ENCODE data around the gene ATXN1. TPM values are rescaled to one million over a fixed set of nuclear protein-coding genes. Genes with fewer than 3 reads are reported as not detected.
"Not testable (repeated sequence)": the region's sequence is repeated elsewhere in the genome, so short reads cannot be mapped to it uniquely, and the experiment has no call there.

The ATXN1 gene
- total RNA-seq, 1 experiment from 2014 or later: 5.6 TPM

- Histone ChIP-seq H3K18ac (ENCODE audit: insufficient read length, low read depth, low read length) (no peak overlapping the region), H3K9ac (ENCODE audit: extremely low read depth, insufficient read length, low read length) (no peak overlapping the region), H3K27ac (ENCODE audit: insufficient read length, low read depth, low read length) (no peak overlapping the region), H3K9me3 (ENCODE audit: control insufficient read depth, low read depth, low read length) (no peaks in the 10 kb centered on the region), H2AFZ (ENCODE audit: low read length) (no peak overlapping the region), H3K4me1 (ENCODE audit: insufficient read depth, low read length) (no peaks in the 10 kb centered on the region; the same call in 1 of the 2 replicates), H3K23me2 (ENCODE audit: insufficient read length, low read depth, low read length, poor library complexity, severe bottlenecking) (no peaks in the 10 kb centered on the region), H2BK20ac (ENCODE audit: low read depth, low read length, poor library complexity, severe bottlenecking) (peak overlapping the region; percentile 26), H4K5ac (ENCODE audit: insufficient read length, low read depth, low read length) (no peak overlapping the region), H2BK15ac (ENCODE audit: low read depth, low read length) (no peak overlapping the region), H3K14ac (ENCODE audit: insufficient read depth, low read length) (no peak overlapping the region), H3T11ph (ENCODE audit: low read length) (no peak overlapping the region), H2AK5ac (ENCODE audit: insufficient read length, low read length) (no peak overlapping the region), H3K79me1 (ENCODE audit: insufficient read depth, low read depth, low read length, poor library complexity, severe bottlenecking) (no peaks in the 10 kb centered on the region), H3K4ac (ENCODE audit: low read depth, low read length) (no peak overlapping the region), H3K79me2 (ENCODE audit: insufficient read depth, low read length) (no peaks in the 10 kb centered on the region), H3K4me2 (ENCODE audit: insufficient read depth, insufficient read length, low read length) (no peak overlapping the region), H2BK120ac (ENCODE audit: low read depth, low read length, poor library complexity, severe bottlenecking) (no peak overlapping the region), H2BK5ac (ENCODE audit: insufficient read length, low read length) (no peak overlapping the region), H2BK12ac (ENCODE audit: insufficient read length, low read depth, low read length) (no peak overlapping the region), H3K56ac (ENCODE audit: insufficient read length, low read depth, low read length) (no peak overlapping the region), H4K8ac (replicated peaks; ENCODE audit: insufficient read length, low read depth, low read length) (no peak overlapping the region), H3K23ac (ENCODE audit: insufficient read length, low read depth, low read length) (no peak overlapping the region), H3K27me3 (ENCODE audit: insufficient read depth, low read length) (no peaks in the 10 kb centered on the region), H4K20me1 (ENCODE audit: control insufficient read depth, insufficient read depth, insufficient read length) (no peaks in the 10 kb centered on the region), H4K91ac (ENCODE audit: insufficient read length, low read depth, low read length) (no peak overlapping the region)
- Mint-ChIP-seq H3K36me3 (ENCODE audit: insufficient read depth in 1 of 3, low read depth in 3 of 3) (no peaks in the 10 kb centered on the region), H3K27ac (no peak overlapping the region), H3K4me1 (peaks cover 7 to 13% of the 10 kb centered on the region in 2 experiments), H3K27me3 (ENCODE audit: low read depth) (no peaks in the 10 kb centered on the region), H3K4me3 (no peak overlapping the region), H3K9me3 (no peaks in the 10 kb centered on the region; a peak in 1 of 5 replicates)
- WGBS (ENCODE audit: extremely low coverage, insufficient read length, low lambda C conversion rate): 100% methylated on average over 1 of the region's 3 CpGs
- no peak for TF ChIP-seq CTCF (conservative IDR thresholded peaks at IDR 0.05)
- DNase-seq: no peak
These were observed 54.1 kb downstream of the ATXN1 start for GRCh38 chr6:16706911-16707783.

GRCh38 chr6:16706491-16706890 lies 54.8 kb downstream of the ATXN1 start:
- H3K27me3 Mint-ChIP-seq (ENCODE audit: low read depth); H3T11ph ChIP-seq (ENCODE audit: low read length); H3K36me3 Mint-ChIP-seq (ENCODE audit: insufficient read depth in 1 of 3, low read depth in 3 of 3); H3K4me1 ChIP-seq (ENCODE audit: insufficient read depth, low read length); DNase-seq; H3K27me3 ChIP-seq (ENCODE audit: insufficient read depth, low read length); H3K56ac ChIP-seq (ENCODE audit: insufficient read length, low read depth, low read length); H2BK120ac ChIP-seq (ENCODE audit: low read depth, low read length, poor library complexity, severe bottlenecking); H4K8ac ChIP-seq (replicated peaks; ENCODE audit: insufficient read length, low read depth, low read length); H3K27ac ChIP-seq (ENCODE audit: insufficient read length, low read depth, low read length); H4K20me1 ChIP-seq (ENCODE audit: control insufficient read depth, insufficient read depth, insufficient read length); H2AFZ ChIP-seq (ENCODE audit: low read length); H3K4me3 Mint-ChIP-seq; H4K5ac ChIP-seq (ENCODE audit: insufficient read length, low read depth, low read length); H3K4me2 ChIP-seq (ENCODE audit: insufficient read depth, insufficient read length, low read length); H3K27ac Mint-ChIP-seq; H3K79me1 ChIP-seq (ENCODE audit: insufficient read depth, low read depth, low read length, poor library complexity, severe bottlenecking); H3K79me2 ChIP-seq (ENCODE audit: insufficient read depth, low read length); H4K91ac ChIP-seq (ENCODE audit: insufficient read length, low read depth, low read length); H2BK20ac ChIP-seq (ENCODE audit: low read depth, low read length, poor library complexity, severe bottlenecking); H3K4ac ChIP-seq (ENCODE audit: low read depth, low read length); H3K18ac ChIP-seq (ENCODE audit: insufficient read length, low read depth, low read length); H3K23me2 ChIP-seq (ENCODE audit: insufficient read length, low read depth, low read length, poor library complexity, severe bottlenecking); H3K9me3 Mint-ChIP-seq; H2BK15ac ChIP-seq (ENCODE audit: low read depth, low read length); H3K9me3 ChIP-seq (ENCODE audit: control insufficient read depth, low read depth, low read length); H3K9ac ChIP-seq (ENCODE audit: extremely low read depth, insufficient read length, low read length); H2BK12ac ChIP-seq (ENCODE audit: insufficient read length, low read depth, low read length); H3K23ac ChIP-seq (ENCODE audit: insufficient read length, low read depth, low read length); H2BK5ac ChIP-seq (ENCODE audit: insufficient read length, low read length); H3K14ac ChIP-seq (ENCODE audit: insufficient read depth, low read length); H2AK5ac ChIP-seq (ENCODE audit: insufficient read length, low read length): not testable (repeated sequence)
- H3K4me1 Mint-ChIP-seq: peaks cover 7 to 13% of the 10 kb centered on the region in 2 experiments
- no CpG with 5 or more reads among the region's 7 CpGs for WGBS (ENCODE audit: extremely low coverage, insufficient read length, low lambda C conversion rate)
